Fibroblast of lung (primary cell): ENCODE measurements around the gene LAMB1. TPM values are rescaled to one million over a fixed set of nuclear protein-coding genes. Genes with fewer than 3 reads are reported as not detected.

Experiments
- DNase-seq, 2 donors: peaks; one replicate each; pipeline versions ENCODE4 v3.0.0 to v3.0.0-alpha.2; 2010; ENCODE audit warnings: low read depth in 2 of 2
- H2AFZ ChIP-seq: 2 replicates; pipeline ENCODE4 v1.5.1; 2012; ENCODE audit warnings: low read length, control low read depth, inconsistent platforms
- H3K27ac ChIP-seq: 2 replicates; pipeline ENCODE4 v1.5.1; 2011; ENCODE audit warnings: low read length, control low read depth; ENCODE audit not compliant: insufficient read depth
- H3K27me3 ChIP-seq: 2 replicates; pipeline ENCODE4 v1.5.1; 2011; ENCODE audit warnings: mild to moderate bottlenecking, low read length; ENCODE audit not compliant: control insufficient read depth, insufficient read depth
- H3K36me3 ChIP-seq: 2 replicates; pipeline ENCODE4 v1.5.1; 2011; ENCODE audit warnings: low read length; ENCODE audit not compliant: control insufficient read depth, insufficient read depth
- H3K4me1 ChIP-seq: 2 replicates; pipeline ENCODE4 v1.5.1; 2011; ENCODE audit warnings: low read length; ENCODE audit not compliant: control insufficient read depth, insufficient read depth; ENCODE audit errors: extremely low read depth
- H3K4me2 ChIP-seq: 2 replicates; pipeline ENCODE4 v1.5.1; 2011; ENCODE audit warnings: low read length, control low read depth; ENCODE audit not compliant: insufficient read depth; ENCODE audit errors: extremely low read depth
- H3K4me3 ChIP-seq, 4 experiments: fragments of 200-600 bp in 1 of 4; sonication (generic) in 1 of 4; replicated peaks in 1 of 4; 2 replicates each; pipeline ENCODE4 v1.5.1; 2011 to 2016; ENCODE audit warnings: low read length in 4 of 4, low read depth in 3 of 4, mild to moderate bottlenecking in 3 of 4, control low read depth in 2 of 4, inconsistent platforms in 1 of 4, mixed read lengths in 1 of 4; ENCODE audit not compliant: insufficient read depth in 1 of 4; ENCODE audit errors: control extremely low read depth in 1 of 4
- H3K79me2 ChIP-seq: 2 replicates; pipeline ENCODE4 v1.5.1; 2012; ENCODE audit warnings: mild to moderate bottlenecking, low read length, inconsistent platforms; ENCODE audit not compliant: control insufficient read depth, insufficient read depth
- H3K9ac ChIP-seq: 2 replicates; pipeline ENCODE4 v1.5.1; 2011; ENCODE audit warnings: mild to moderate bottlenecking, low read length, control low read depth; ENCODE audit not compliant: insufficient read depth
- H3K9me3 ChIP-seq: 2 replicates; pipeline ENCODE4 v1.5.1; 2012; ENCODE audit warnings: low read depth, low read length; ENCODE audit not compliant: control insufficient read depth, insufficient read depth
- H4K20me1 ChIP-seq: 2 replicates; pipeline ENCODE4 v1.5.1; 2011; ENCODE audit warnings: low read length; ENCODE audit not compliant: control insufficient read depth, insufficient read depth; ENCODE audit errors: extremely low read depth
- EZH2 ChIP-seq: IDR thresholded peaks from 2 replicates; pipeline ENCODE4 v1.5.1; 2012; ENCODE audit warnings: low read length, control low read depth, mild to moderate bottlenecking; ENCODE audit errors: missing control alignments
- polyA plus RNA-seq, 2 donors: library from polyadenylated mRNA; depleted of rRNA in 1 of 2; stranded (reverse) in 1 of 2; unstranded in 1 of 2; fragments of >200 nt; gene quantifications; 2 replicates each; pipeline ENCODE4 v1.2.1, GENCODE V29; 2011 to 2012; ENCODE audit warnings: missing spikeins in 1 of 2
- total RNA-seq: library from RNA; depleted of rRNA; stranded (reverse); fragments of >200 nt; gene quantifications from 2 replicates; pipeline ENCODE4 v1.2.1, GENCODE V29; 2014
- TF ChIP-seq, protein P1 (sequence below), 2 donors: IDR thresholded peaks in 1 of 2; conservative IDR thresholded peaks in 1 of 2; 1 replicate in 1 of 2; 2 replicates in 1 of 2; pipeline ENCODE4 v1.5.1; 2011 to 2012; ENCODE audit warnings: low read length in 2 of 2, control low read depth in 1 of 2, inconsistent platforms in 1 of 2, low read depth in 1 of 2, mild to moderate bottlenecking in 1 of 2

Gene LAMB1
- total and polyA plus RNA-seq, 2 donors (not counting 1 experiment from before 2014, with no cell fraction given), result 428 to 516 TPM

DNA sequence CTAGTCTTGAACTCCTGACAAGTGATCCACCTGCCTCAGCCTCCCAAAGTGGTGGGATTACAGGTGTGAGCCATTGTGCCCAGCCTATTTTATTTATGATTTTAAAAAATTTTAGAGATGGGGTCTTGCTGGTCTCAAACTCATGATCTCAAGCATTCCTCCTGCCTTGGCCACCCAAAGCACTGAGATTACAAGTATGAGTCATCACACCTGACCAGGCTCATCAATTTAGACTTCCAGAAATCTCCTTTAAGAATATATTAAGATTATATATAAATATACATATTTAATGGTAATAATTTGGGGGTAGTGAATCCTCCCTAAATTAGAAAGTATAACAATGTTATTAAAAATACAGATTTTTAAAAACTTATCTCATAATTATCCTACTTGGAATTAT, 29.1 kb downstream of the LAMB1 start:
- Histone ChIP-seq H3K27me3 (no peaks in the 10 kb centered on the region), H2AFZ (no peak overlapping the region), H3K9ac (no peak overlapping the region), H4K20me1 (peaks cover 2% of the 10 kb centered on the region), H3K79me2 (no peaks in the 10 kb centered on the region), H3K36me3 (peaks cover 35% of the 10 kb centered on the region), H3K4me3 (no peak overlapping the region), H3K4me2 (no peak overlapping the region), H3K9me3 (no peaks in the 10 kb centered on the region), H3K4me1 (peaks cover 13% of the 10 kb centered on the region), H3K27ac (no peak overlapping the region)
- no peak for DNase-seq
- TF ChIP-seq, protein P1, sequence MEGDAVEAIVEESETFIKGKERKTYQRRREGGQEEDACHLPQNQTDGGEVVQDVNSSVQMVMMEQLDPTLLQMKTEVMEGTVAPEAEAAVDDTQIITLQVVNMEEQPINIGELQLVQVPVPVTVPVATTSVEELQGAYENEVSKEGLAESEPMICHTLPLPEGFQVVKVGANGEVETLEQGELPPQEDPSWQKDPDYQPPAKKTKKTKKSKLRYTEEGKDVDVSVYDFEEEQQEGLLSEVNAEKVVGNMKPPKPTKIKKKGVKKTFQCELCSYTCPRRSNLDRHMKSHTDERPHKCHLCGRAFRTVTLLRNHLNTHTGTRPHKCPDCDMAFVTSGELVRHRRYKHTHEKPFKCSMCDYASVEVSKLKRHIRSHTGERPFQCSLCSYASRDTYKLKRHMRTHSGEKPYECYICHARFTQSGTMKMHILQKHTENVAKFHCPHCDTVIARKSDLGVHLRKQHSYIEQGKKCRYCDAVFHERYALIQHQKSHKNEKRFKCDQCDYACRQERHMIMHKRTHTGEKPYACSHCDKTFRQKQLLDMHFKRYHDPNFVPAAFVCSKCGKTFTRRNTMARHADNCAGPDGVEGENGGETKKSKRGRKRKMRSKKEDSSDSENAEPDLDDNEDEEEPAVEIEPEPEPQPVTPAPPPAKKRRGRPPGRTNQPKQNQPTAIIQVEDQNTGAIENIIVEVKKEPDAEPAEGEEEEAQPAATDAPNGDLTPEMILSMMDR (conservative IDR thresholded peaks at IDR 0.05 in 1 of 2, IDR thresholded peaks at IDR 0.05 in 1 of 2; ENCODE audit: low read depth in 1 of 2, low read length in 2 of 2), result no peak
- TF ChIP-seq EZH2, result no peak

DNA sequence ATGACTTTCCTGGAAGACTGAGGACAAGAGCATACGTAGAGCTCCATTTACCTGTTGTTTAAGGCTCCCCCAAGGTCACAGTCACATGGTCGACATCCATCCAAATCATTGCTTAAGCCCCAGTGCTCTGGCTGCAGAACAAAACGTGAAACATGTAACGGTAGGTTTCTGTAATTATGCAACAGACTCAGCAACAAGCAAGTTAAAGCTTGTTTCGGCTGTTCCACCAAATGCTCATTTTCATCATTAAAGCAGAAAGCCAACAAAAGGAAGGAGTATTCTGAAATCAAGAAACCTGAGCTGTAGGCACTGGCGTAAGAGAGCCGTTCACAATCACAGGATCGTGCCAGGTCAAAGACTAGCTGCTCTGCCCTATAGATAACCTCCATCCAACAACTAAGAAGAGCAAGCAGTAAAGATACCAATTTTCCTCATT, 30.0 kb downstream of the LAMB1 start:
- H4K20me1 ChIP-seq, result peaks cover 2% of the 10 kb centered on the region
- no peak overlapping the region for H3K4me2 ChIP-seq
- no peaks in the 10 kb centered on the region for H3K79me2 ChIP-seq
- H3K36me3 ChIP-seq, result peaks cover 35% of the 10 kb centered on the region
- no peaks in the 10 kb centered on the region for H3K9me3 ChIP-seq
- H3K27ac ChIP-seq, result peak overlapping the region; percentile 39
- H3K4me3 ChIP-seq, result no peak overlapping the region
- DNase-seq, result peak in 1 of 2 donors; percentile 51
- no peak for TF ChIP-seq EZH2
- TF ChIP-seq, protein P1 (conservative IDR thresholded peaks at IDR 0.05 in 1 of 2, IDR thresholded peaks at IDR 0.05 in 1 of 2; ENCODE audit: low read depth in 1 of 2, low read length in 2 of 2), result no peak
- no peak overlapping the region for H2AFZ ChIP-seq
- peaks cover 13% of the 10 kb centered on the region for H3K4me1 ChIP-seq
- no peaks in the 10 kb centered on the region for H3K27me3 ChIP-seq
- H3K9ac ChIP-seq, result no peak overlapping the region

DNA sequence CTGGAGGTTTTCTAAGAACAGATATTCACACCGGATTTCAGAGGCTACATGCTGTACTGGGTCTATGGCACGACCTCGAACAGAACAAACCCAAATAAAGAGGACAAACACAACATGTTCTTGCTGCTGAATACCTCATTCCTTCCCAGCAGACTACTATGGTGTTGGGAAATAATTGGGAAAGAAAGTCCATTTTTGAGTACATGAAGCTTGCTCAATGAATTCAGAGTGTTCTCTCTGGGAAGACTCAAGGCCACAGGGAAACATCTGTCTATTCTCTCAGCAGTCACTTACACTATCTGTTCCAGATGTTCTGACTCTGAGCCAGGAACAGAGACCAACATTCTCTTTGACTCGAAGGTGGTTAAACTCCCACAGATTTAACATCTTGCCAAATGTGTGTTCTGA, 30.9 kb downstream of the LAMB1 start:
- DNase-seq, result peak; percentile 71 to 99
- TF ChIP-seq, protein P1 (conservative IDR thresholded peaks at IDR 0.05 in 1 of 2, IDR thresholded peaks at IDR 0.05 in 1 of 2; ENCODE audit: low read depth in 1 of 2, low read length in 2 of 2), result no peak
- Histone ChIP-seq H3K27me3 (no peaks in the 10 kb centered on the region), H3K9ac (no peak overlapping the region), H3K4me3 (no peak overlapping the region), H4K20me1 (peaks cover 2% of the 10 kb centered on the region), H3K4me2 (no peak overlapping the region), H3K4me1 (peaks cover 13% of the 10 kb centered on the region), H3K36me3 (peaks cover 27% of the 10 kb centered on the region), H3K9me3 (no peaks in the 10 kb centered on the region), H2AFZ (no peak overlapping the region), H3K27ac (peak overlapping the region; percentile 70), H3K79me2 (no peaks in the 10 kb centered on the region)
